ENCODE data around the gene EDC3. TPM values are rescaled to one million over a fixed set of nuclear protein-coding genes. Genes with fewer than 3 reads are reported as not detected.

EDC3 gene
- total and polyA plus RNA-seq, 2 of the 4 experiments (the other 2 are of a cell fraction): 16.8 to 38.0 TPM

DNA sequence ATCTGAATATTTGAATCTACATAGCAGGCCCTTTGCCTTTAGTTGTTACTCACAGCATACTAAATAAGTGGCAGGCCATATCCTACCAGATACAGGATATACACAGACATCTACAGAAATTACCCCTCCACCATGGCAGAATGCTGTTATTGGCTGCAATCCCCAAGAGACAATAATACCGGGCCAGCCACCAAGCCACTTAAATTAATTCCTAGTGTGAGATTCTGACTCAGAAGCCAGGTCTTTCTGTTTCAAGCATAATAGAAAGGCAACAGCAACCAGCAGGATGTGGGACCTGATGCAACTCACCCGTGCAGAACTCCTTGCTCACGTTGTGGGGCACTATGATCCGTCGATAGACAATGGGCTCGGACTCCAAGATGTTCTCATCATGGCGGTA is 40.4 kb downstream of the EDC3 start:
- Histone ChIP-seq H3K9me1 (ENCODE audit: insufficient read depth, low read length) (peaks cover 17% of the 10 kb centered on the region), H4K91ac (ENCODE audit: insufficient read depth, low read depth, low read length) (no peak overlapping the region), H3K27me3 (ENCODE audit: control insufficient read depth, insufficient read depth, low read length) (no peaks in the 10 kb centered on the region), H2AK9ac (replicated peaks; ENCODE audit: low read depth, low read length, poor library complexity) (no peak overlapping the region), H2AK5ac (ENCODE audit: low read depth, low read length) (no peak overlapping the region), H2BK20ac (ENCODE audit: low read depth, low read length) (no peak overlapping the region), H3K18ac (ENCODE audit: low read depth, low read length) (no peak overlapping the region), H3K4me1 (ENCODE audit: control insufficient read depth, insufficient read depth, low read length) (peaks cover 9% of the 10 kb centered on the region), H4K20me1 (ENCODE audit: insufficient read depth, low read length) (peaks cover 42% of the 10 kb centered on the region), H3K9me3 (ENCODE audit: control insufficient read depth, insufficient read depth, low read length) (no peaks in the 10 kb centered on the region), H3K4me3 (ENCODE audit: insufficient read depth, low read depth, low read length) (no peak overlapping the region), H2BK5ac (ENCODE audit: low read depth, low read length, poor library complexity, severe bottlenecking) (no peak overlapping the region), H3K4ac (ENCODE audit: low read depth, low read length) (no peak overlapping the region), H2AFZ (replicated peaks; ENCODE audit: low read length, poor library complexity) (no peak overlapping the region), H3K14ac (replicated peaks; ENCODE audit: low read depth, low read length) (no peak overlapping the region), H3K79me1 (ENCODE audit: low read depth in 1 of 2, low read length in 2 of 2) (peaks cover 33 to 59% of the 10 kb centered on the region in 2 experiments), H3K27ac (ENCODE audit: insufficient read depth, low read length) (no peak overlapping the region), H3K23ac (ENCODE audit: low read depth, low read length) (no peak overlapping the region), H3K9ac (ENCODE audit: low read depth, low read length) (no peak overlapping the region), H4K5ac (ENCODE audit: low read depth, low read length) (no peak overlapping the region), H2BK15ac (ENCODE audit: low read depth, low read length) (no peak overlapping the region), H3K4me2 (ENCODE audit: low read depth, low read length) (no peak overlapping the region), H3K36me3 (ENCODE audit: control insufficient read depth, insufficient read depth, low read length) (peaks cover 6% of the 10 kb centered on the region), H3K56ac (ENCODE audit: extremely low read depth, insufficient read depth, low read length) (no peak overlapping the region), H2BK120ac (ENCODE audit: low read depth, low read length) (no peak overlapping the region), H4K8ac (ENCODE audit: low read depth in 2 of 2, low read length in 2 of 2) (no peak overlapping the region)
- no TSS peak for BruUV-seq (replicated peaks)
- in situ Hi-C loops (cut with MboI; ENCODE audit: low sequenced_read_pairs) (no loop called here), dilution Hi-C loops (cut with HindIII; ENCODE audit: low sequenced_read_pairs, unreplicated experiment) (no loop called here), intact Hi-C loops (cut with micrococcal nuclease) (no loop called here)
- no peak for TF ChIP-seq NFE2L2 (IDR thresholded peaks at IDR 0.05; ENCODE audit: low read depth, low read length)
- no peak for TF ChIP-seq CHD1 (IDR thresholded peaks at IDR 0.05; ENCODE audit: low read depth, low read length)
- TF ChIP-seq MAZ (IDR thresholded peaks at IDR 0.05; ENCODE audit: borderline replicate concordance, low read depth, low read length): no peak
- no peak for TF ChIP-seq BHLHE40 (IDR thresholded peaks at IDR 0.05; ENCODE audit: low read depth, low read length)
- TF ChIP-seq, protein P1, sequence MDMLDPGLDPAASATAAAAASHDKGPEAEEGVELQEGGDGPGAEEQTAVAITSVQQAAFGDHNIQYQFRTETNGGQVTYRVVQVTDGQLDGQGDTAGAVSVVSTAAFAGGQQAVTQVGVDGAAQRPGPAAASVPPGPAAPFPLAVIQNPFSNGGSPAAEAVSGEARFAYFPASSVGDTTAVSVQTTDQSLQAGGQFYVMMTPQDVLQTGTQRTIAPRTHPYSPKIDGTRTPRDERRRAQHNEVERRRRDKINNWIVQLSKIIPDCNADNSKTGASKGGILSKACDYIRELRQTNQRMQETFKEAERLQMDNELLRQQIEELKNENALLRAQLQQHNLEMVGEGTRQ (IDR thresholded peaks at IDR 0.05; ENCODE audit: low read depth, low read length): no peak
- CTCF ChIA-PET: no interaction called here
- no peak for DNase-seq
- no peak for ATAC-seq (ENCODE audit: low read depth)
- POLR2A ChIA-PET (ENCODE audit: unreplicated experiment): no interaction called here
- WGBS, 2 experiments (ENCODE audit: extremely low coverage in 2 of 2, insufficient read length in 1 of 2): 94% methylated on average over 6 of the region's 7 CpGs; no CpG with 5 or more reads in 1 of the 2 experiments

Measured in IMR-90 (cell line).